ENCODE results near the gene EVL.

Gene EVL

GRCh38 chr14:100086361-100086760 is 21.1 kb downstream of the EVL start:
- DNase-seq, result no peak

GRCh38 chr14:100088226-100088625 is 23.0 kb downstream of the EVL start:
- no peak for DNase-seq

GRCh38 chr14:100091386-100091785 is 26.2 kb downstream of the EVL start:
- DNase-seq, result no peak

GRCh38 chr14:100092832-100093231 is 27.6 kb downstream of the EVL start:
- no peak for DNase-seq

GRCh38 chr14:100093319-100093718 is 28.1 kb downstream of the EVL start:
- DNase-seq, result no peak

- peak; percentile 69 for DNase-seq
These were observed 31.4 kb downstream of the EVL start for GRCh38 chr14:100096656-100097055.

- DNase-seq, result no peak
These were observed 32.9 kb downstream of the EVL start for GRCh38 chr14:100098171-100098570.

GRCh38 chr14:100100032-100100703 is 34.9 kb downstream of the EVL start:
- DNase-seq, result no peak

- no peak for DNase-seq
These were observed 37.0 kb downstream of the EVL start for GRCh38 chr14:100102156-100102785.

GRCh38 chr14:100103250-100104005 is 38.2 kb downstream of the EVL start:
- DNase-seq, result peak; percentile 17

GRCh38 chr14:100104006-100104352 is 38.8 kb downstream of the EVL start:
- no peak for DNase-seq

GRCh38 chr14:100104523-100105300 is 39.5 kb downstream of the EVL start:
- DNase-seq, result peak; percentile 75

GRCh38 chr14:100105357-100106169 is 40.3 kb downstream of the EVL start:
- DNase-seq, result no peak

GRCh38 chr14:100106250-100107112 is 41.3 kb downstream of the EVL start:
- no peak for DNase-seq

- DNase-seq, result no peak
These were observed 42.0 kb downstream of the EVL start for GRCh38 chr14:100107236-100107635.

- peak; percentile 58 for DNase-seq
These were observed 43.0 kb downstream of the EVL start for GRCh38 chr14:100108042-100108825.

- peak; percentile 21 for DNase-seq
These were observed 43.8 kb downstream of the EVL start for GRCh38 chr14:100108840-100109593.

GRCh38 chr14:100109594-100109955 is 44.4 kb downstream of the EVL start:
- no peak for DNase-seq

- DNase-seq, result no peak
These were observed 45.6 kb downstream of the EVL start for GRCh38 chr14:100110816-100111215.

Data from fibroblast of skin of right biceps (primary cell).